Measurements from ENCODE around the gene ELMO1. TPM values are rescaled to one million over a fixed set of nuclear protein-coding genes. Genes with fewer than 3 reads are reported as not detected.

ELMO1 gene
- total and polyA plus RNA-seq, 2 experiments from 2014 or later, result 6.5 to 24.9 TPM

DNA sequence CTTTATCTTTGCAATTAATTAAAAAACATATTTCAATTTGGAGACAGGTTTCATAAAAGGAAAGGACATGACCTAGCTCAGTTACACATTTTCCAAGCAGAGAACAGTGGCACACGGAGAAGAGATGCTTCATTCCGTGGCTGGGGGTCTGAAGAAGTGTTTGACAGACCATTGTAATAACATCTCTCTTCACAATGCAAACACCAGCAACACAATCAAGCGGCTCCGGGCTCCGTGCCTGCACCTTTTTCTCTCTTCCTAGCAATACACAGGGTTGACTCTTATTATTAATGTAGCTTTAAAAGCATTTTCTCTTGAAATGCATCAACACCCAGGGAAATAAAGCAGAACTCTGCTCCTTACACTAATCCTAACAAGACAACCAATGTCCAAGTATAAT, 463.3 kb downstream of the ELMO1 start:
- H3K27ac ChIP-seq (ENCODE audit: low read depth), result no peak overlapping the region
- H2AFZ ChIP-seq, result no peak overlapping the region
- no peaks in the 10 kb centered on the region for H3K36me3 ChIP-seq (ENCODE audit: insufficient read depth)
- H3K36me3 Mint-ChIP-seq (ENCODE audit: low read depth), result no peaks in the 10 kb centered on the region
- no peaks in the 10 kb centered on the region for H4K20me1 ChIP-seq (replicated peaks; ENCODE audit: insufficient read depth)
- no peak overlapping the region for H3K27ac Mint-ChIP-seq
- H3K9me3 Mint-ChIP-seq, result no peaks in the 10 kb centered on the region; the same call in 2 of the 3 replicates
- no peaks in the 10 kb centered on the region for H3K27me3 ChIP-seq (ENCODE audit: insufficient read depth)
- H3F3A ChIP-seq (replicated peaks; ENCODE audit: low read depth), result no peaks in the 10 kb centered on the region
- no peak overlapping the region for H3K4me3 ChIP-seq
- DNase-seq (ENCODE audit: low spot score), result no peak
- no peak for ATAC-seq
- no peak overlapping the region for H3K4me2 ChIP-seq
- peaks cover 9% of the 10 kb centered on the region; the same call in 1 of the 2 replicates for H3K4me1 ChIP-seq (ENCODE audit: insufficient read depth)
- H3K4me3 Mint-ChIP-seq, result no peak overlapping the region
- H3K27me3 Mint-ChIP-seq (ENCODE audit: insufficient read depth, low read depth, poor library complexity), result peaks cover 2% of the 10 kb centered on the region
- H3K4me1 Mint-ChIP-seq, result peaks cover 24% of the 10 kb centered on the region
- H3K9me2 ChIP-seq (ENCODE audit: insufficient read depth), result no peaks in the 10 kb centered on the region
- TF ChIP-seq NANOG (IDR thresholded peaks at IDR 0.05; ENCODE audit: borderline replicate concordance), result no peak
- no peak for TF ChIP-seq STAT1 (IDR thresholded peaks at IDR 0.05; ENCODE audit: unreplicated experiment)
- TF ChIP-seq EZH2 (IDR thresholded peaks at IDR 0.05; ENCODE audit: low read depth, unreplicated experiment), result no peak
- TF ChIP-seq ZNF331 (CRISPR knock-in tag; IDR thresholded peaks at IDR 0.05; ENCODE audit: low read depth), result no peak
- TF ChIP-seq ZNF114 (CRISPR knock-in tag; IDR thresholded peaks at IDR 0.05), result no peak
- TF ChIP-seq POLR2AphosphoS5 (IDR thresholded peaks at IDR 0.05; ENCODE audit: low read depth), result no peak
- no peak for TF ChIP-seq JUNB (IDR thresholded peaks at IDR 0.05; ENCODE audit: unreplicated experiment)
- no peaks in the 10 kb centered on the region for H3K79me2 ChIP-seq (replicated peaks; ENCODE audit: insufficient read depth)

DNA sequence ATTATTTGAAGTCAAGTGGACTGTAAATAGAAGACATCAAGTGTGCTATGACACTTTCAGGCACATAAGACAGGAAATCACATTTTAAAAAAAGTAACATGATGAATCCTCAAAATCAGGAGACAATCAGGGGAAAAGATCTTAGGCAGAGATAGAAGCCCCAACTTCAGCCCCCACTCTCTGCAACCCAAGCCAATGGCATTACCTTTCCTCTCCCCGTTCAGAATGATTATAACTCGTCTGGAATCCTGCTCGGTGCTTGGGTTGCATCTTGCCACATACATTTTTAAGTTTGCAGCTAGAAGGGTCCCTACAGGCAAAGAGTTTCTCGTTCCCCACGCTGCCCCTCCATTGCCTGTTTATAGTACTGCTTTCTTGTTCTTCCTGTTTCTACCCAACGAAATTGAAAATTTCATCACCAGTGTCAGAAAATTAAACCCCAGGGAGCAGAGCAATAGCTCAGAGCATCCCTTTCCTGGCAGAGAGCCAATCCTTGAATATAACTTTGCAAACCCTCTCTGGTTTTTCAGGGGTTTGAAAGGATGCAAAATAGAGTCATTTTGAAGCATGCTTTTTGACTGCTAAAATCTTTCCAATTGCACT, 463.9 kb downstream of the ELMO1 start:
- no peak overlapping the region for H3K27ac Mint-ChIP-seq
- peaks cover 24% of the 10 kb centered on the region for H3K4me1 Mint-ChIP-seq
- no peak overlapping the region for H3K4me3 Mint-ChIP-seq
- no peaks in the 10 kb centered on the region for H3K36me3 Mint-ChIP-seq (ENCODE audit: low read depth)
- Histone ChIP-seq H3K4me2 (no peak overlapping the region), H3F3A (replicated peaks; ENCODE audit: low read depth) (no peaks in the 10 kb centered on the region), H3K27ac (ENCODE audit: low read depth) (no peak overlapping the region), H3K36me3 (ENCODE audit: insufficient read depth) (no peaks in the 10 kb centered on the region), H4K20me1 (replicated peaks; ENCODE audit: insufficient read depth) (no peaks in the 10 kb centered on the region), H3K4me3 (no peak overlapping the region), H3K79me2 (replicated peaks; ENCODE audit: insufficient read depth) (no peaks in the 10 kb centered on the region), H3K27me3 (ENCODE audit: insufficient read depth) (no peaks in the 10 kb centered on the region), H3K9me2 (ENCODE audit: insufficient read depth) (no peaks in the 10 kb centered on the region), H3K4me1 (ENCODE audit: insufficient read depth) (peaks cover 9% of the 10 kb centered on the region; the same call in 1 of the 2 replicates), H2AFZ (no peak overlapping the region)
- no peak for ATAC-seq
- TF ChIP-seq STAT1 (IDR thresholded peaks at IDR 0.05; ENCODE audit: unreplicated experiment) (no peak), EZH2 (IDR thresholded peaks at IDR 0.05; ENCODE audit: low read depth, unreplicated experiment) (no peak)
- no peaks in the 10 kb centered on the region; the same call in 2 of the 3 replicates for H3K9me3 Mint-ChIP-seq
- no peak for DNase-seq (ENCODE audit: low spot score)
- H3K27me3 Mint-ChIP-seq (ENCODE audit: insufficient read depth, low read depth, poor library complexity), result peaks cover 2% of the 10 kb centered on the region

DNA sequence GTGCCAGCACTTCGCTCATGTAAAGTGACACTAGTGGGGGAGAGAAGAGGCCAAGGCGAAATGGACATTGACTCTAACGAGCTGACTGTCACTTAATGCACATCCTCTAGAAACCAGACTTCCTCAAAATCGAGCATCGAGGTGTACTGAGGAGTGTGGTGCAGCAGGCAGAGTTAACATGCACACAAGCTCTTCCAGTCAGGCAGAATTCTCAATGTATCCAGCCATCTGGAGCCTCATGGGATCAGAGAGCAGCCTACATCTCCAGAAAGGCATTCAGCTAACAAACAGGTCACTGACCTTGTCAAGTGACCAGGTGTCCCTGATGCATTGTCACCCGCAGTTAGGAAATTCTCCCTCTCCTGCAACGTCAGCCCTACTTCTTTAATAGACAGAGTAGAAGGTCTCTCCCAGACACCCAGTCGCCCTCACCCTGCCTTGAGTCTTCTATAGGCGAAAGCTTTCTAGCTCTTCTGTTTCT, 464.6 kb downstream of the ELMO1 start:
- Mint-ChIP-seq H3K27me3 (ENCODE audit: insufficient read depth, low read depth, poor library complexity) (peaks cover 2% of the 10 kb centered on the region), H3K27ac (no peak overlapping the region; the same call in 1 of the 2 replicates), H3K4me1 (peaks cover 24% of the 10 kb centered on the region), H3K4me3 (no peak overlapping the region), H3K9me3 (no peaks in the 10 kb centered on the region; the same call in 2 of the 3 replicates), H3K36me3 (ENCODE audit: low read depth) (no peaks in the 10 kb centered on the region)
- TF ChIP-seq, protein P1, sequence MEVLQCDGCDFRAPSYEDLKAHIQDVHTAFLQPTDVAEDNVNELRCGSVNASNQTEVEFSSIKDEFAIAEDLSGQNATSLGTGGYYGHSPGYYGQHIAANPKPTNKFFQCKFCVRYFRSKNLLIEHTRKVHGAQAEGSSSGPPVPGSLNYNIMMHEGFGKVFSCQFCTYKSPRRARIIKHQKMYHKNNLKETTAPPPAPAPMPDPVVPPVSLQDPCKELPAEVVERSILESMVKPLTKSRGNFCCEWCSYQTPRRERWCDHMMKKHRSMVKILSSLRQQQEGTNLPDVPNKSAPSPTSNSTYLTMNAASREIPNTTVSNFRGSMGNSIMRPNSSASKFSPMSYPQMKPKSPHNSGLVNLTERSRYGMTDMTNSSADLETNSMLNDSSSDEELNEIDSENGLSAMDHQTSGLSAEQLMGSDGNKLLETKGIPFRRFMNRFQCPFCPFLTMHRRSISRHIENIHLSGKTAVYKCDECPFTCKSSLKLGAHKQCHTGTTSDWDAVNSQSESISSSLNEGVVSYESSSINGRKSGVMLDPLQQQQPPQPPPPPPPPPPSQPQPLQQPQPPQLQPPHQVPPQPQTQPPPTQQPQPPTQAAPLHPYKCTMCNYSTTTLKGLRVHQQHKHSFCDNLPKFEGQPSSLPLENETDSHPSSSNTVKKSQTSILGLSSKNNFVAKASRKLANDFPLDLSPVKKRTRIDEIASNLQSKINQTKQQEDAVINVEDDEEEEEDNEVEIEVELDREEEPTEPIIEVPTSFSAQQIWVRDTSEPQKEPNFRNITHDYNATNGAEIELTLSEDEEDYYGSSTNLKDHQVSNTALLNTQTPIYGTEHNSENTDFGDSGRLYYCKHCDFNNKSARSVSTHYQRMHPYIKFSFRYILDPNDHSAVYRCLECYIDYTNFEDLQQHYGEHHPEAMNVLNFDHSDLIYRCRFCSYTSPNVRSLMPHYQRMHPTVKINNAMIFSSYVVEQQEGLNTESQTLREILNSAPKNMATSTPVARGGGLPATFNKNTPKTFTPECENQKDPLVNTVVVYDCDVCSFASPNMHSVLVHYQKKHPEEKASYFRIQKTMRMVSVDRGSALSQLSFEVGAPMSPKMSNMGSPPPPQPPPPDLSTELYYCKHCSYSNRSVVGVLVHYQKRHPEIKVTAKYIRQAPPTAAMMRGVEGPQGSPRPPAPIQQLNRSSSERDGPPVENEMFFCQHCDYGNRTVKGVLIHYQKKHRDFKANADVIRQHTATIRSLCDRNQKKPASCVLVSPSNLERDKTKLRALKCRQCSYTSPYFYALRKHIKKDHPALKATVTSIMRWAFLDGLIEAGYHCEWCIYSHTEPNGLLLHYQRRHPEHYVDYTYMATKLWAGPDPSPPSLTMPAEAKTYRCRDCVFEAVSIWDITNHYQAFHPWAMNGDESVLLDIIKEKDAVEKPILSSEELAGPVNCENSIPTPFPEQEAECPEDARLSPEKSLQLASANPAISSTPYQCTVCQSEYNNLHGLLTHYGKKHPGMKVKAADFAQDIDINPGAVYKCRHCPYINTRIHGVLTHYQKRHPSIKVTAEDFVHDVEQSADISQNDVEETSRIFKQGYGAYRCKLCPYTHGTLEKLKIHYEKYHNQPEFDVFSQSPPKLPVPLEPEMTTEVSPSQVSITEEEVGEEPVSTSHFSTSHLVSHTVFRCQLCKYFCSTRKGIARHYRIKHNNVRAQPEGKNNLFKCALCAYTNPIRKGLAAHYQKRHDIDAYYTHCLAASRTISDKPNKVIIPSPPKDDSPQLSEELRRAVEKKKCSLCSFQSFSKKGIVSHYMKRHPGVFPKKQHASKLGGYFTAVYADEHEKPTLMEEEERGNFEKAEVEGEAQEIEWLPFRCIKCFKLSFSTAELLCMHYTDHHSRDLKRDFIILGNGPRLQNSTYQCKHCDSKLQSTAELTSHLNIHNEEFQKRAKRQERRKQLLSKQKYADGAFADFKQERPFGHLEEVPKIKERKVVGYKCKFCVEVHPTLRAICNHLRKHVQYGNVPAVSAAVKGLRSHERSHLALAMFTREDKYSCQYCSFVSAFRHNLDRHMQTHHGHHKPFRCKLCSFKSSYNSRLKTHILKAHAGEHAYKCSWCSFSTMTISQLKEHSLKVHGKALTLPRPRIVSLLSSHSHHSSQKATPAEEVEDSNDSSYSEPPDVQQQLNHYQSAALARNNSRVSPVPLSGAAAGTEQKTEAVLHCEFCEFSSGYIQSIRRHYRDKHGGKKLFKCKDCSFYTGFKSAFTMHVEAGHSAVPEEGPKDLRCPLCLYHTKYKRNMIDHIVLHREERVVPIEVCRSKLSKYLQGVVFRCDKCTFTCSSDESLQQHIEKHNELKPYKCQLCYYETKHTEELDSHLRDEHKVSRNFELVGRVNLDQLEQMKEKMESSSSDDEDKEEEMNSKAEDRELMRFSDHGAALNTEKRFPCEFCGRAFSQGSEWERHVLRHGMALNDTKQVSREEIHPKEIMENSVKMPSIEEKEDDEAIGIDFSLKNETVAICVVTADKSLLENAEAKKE (CRISPR knock-in tag; IDR thresholded peaks at IDR 0.05), result no peak
- TF ChIP-seq, protein P2, sequence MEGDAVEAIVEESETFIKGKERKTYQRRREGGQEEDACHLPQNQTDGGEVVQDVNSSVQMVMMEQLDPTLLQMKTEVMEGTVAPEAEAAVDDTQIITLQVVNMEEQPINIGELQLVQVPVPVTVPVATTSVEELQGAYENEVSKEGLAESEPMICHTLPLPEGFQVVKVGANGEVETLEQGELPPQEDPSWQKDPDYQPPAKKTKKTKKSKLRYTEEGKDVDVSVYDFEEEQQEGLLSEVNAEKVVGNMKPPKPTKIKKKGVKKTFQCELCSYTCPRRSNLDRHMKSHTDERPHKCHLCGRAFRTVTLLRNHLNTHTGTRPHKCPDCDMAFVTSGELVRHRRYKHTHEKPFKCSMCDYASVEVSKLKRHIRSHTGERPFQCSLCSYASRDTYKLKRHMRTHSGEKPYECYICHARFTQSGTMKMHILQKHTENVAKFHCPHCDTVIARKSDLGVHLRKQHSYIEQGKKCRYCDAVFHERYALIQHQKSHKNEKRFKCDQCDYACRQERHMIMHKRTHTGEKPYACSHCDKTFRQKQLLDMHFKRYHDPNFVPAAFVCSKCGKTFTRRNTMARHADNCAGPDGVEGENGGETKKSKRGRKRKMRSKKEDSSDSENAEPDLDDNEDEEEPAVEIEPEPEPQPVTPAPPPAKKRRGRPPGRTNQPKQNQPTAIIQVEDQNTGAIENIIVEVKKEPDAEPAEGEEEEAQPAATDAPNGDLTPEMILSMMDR (conservative IDR thresholded peaks at IDR 0.05; ENCODE audit: low read depth in 2 of 2), result 0 out of 4 replicates have a peak, but pooled peaks of 1 of the 2 experiments have one; percentile 1
- DNase-seq (ENCODE audit: low spot score), result no peak
- no peak overlapping the region for H3K4me3 ChIP-seq
- peaks cover 9% of the 10 kb centered on the region; the same call in 1 of the 2 replicates for H3K4me1 ChIP-seq (ENCODE audit: insufficient read depth)
- ATAC-seq, result no peak
- H3K4me2 ChIP-seq, result no peak overlapping the region
- no peak overlapping the region for H2AFZ ChIP-seq
- no peaks in the 10 kb centered on the region for H3K36me3 ChIP-seq (ENCODE audit: insufficient read depth)
- H3K27ac ChIP-seq (ENCODE audit: low read depth), result no peak overlapping the region
- no peaks in the 10 kb centered on the region for H3F3A ChIP-seq (replicated peaks; ENCODE audit: low read depth)
- H3K9me2 ChIP-seq (ENCODE audit: insufficient read depth), result no peaks in the 10 kb centered on the region
- no peaks in the 10 kb centered on the region for H3K27me3 ChIP-seq (ENCODE audit: insufficient read depth)
- H3K79me2 ChIP-seq (replicated peaks; ENCODE audit: insufficient read depth), result no peaks in the 10 kb centered on the region
- H4K20me1 ChIP-seq (replicated peaks; ENCODE audit: insufficient read depth), result no peaks in the 10 kb centered on the region

Measured in GM23338 (cell line).